ENCODE measurements around the gene CDH18.

Gene CDH18

GRCh38 chr5:19424506-19424905, 563.5 kb downstream of the CDH18 start:
- Histone ChIP-seq H3K27me3 (ENCODE audit: low read length) (no peaks in the 10 kb centered on the region), H3K4me2 (ENCODE audit: low read depth, low read length, poor library complexity, severe bottlenecking) (no peak overlapping the region), H3K4me3 (ENCODE audit: insufficient read depth, low read length, poor library complexity, severe bottlenecking) (no peak overlapping the region), H4K20me1 (ENCODE audit: low read depth, low read length) (no peaks in the 10 kb centered on the region), H3K9ac (ENCODE audit: low read length) (no peak overlapping the region), H3K79me2 (ENCODE audit: insufficient read depth, low read length) (no peaks in the 10 kb centered on the region), H3K27ac (ENCODE audit: low read depth, low read length) (no peak overlapping the region), H3F3A (ENCODE audit: insufficient read depth) (no peaks in the 10 kb centered on the region), H3K9me2 (replicated peaks; ENCODE audit: insufficient read depth, low read length) (no peaks in the 10 kb centered on the region), H3K36me3 (ENCODE audit: low read length) (no peaks in the 10 kb centered on the region), H2AFZ (ENCODE audit: low read depth, low read length, severe bottlenecking) (no peak overlapping the region), H3K9me3 (ENCODE audit: insufficient read depth, low read length) (no peaks in the 10 kb centered on the region)
- no peak for TF ChIP-seq EZH2phosphoT487 (conservative IDR thresholded peaks at IDR 0.05; ENCODE audit: low read length)
- TF ChIP-seq, protein P1, sequence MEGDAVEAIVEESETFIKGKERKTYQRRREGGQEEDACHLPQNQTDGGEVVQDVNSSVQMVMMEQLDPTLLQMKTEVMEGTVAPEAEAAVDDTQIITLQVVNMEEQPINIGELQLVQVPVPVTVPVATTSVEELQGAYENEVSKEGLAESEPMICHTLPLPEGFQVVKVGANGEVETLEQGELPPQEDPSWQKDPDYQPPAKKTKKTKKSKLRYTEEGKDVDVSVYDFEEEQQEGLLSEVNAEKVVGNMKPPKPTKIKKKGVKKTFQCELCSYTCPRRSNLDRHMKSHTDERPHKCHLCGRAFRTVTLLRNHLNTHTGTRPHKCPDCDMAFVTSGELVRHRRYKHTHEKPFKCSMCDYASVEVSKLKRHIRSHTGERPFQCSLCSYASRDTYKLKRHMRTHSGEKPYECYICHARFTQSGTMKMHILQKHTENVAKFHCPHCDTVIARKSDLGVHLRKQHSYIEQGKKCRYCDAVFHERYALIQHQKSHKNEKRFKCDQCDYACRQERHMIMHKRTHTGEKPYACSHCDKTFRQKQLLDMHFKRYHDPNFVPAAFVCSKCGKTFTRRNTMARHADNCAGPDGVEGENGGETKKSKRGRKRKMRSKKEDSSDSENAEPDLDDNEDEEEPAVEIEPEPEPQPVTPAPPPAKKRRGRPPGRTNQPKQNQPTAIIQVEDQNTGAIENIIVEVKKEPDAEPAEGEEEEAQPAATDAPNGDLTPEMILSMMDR (IDR thresholded peaks at IDR 0.05; ENCODE audit: insufficient read depth, low read length, poor library complexity, severe bottlenecking) = no peak

Data from SU-DHL-6 (cell line).